Nephron progenitor cell (in vitro differentiated cells): Measurements from ENCODE around the gene SRP14.

ENCODE experiments used
- DNase-seq: peaks from one replicate; pipeline ENCODE4 v3.0.0; 2021
- H3K27ac Mint-ChIP-seq: 2 replicates; pipeline ENCODE4 v1.8.0; 2021; ENCODE audit warnings: mild to moderate bottlenecking, moderate library complexity, mixed read lengths
- H3K27me3 Mint-ChIP-seq: 2 replicates; pipeline ENCODE4 v1.8.0; 2021; ENCODE audit warnings: mild to moderate bottlenecking, low read depth, mixed read lengths; ENCODE audit not compliant: poor library complexity
- H3K36me3 Mint-ChIP-seq: 2 replicates; pipeline ENCODE4 v1.8.0; 2021; ENCODE audit warnings: low read depth, mixed read lengths
- H3K4me1 Mint-ChIP-seq: 2 replicates; pipeline ENCODE4 v1.8.0; 2021; ENCODE audit warnings: mixed read lengths
- H3K4me3 Mint-ChIP-seq: 2 replicates; pipeline ENCODE4 v1.8.0; 2021; ENCODE audit warnings: mild to moderate bottlenecking, moderate library complexity, mixed read lengths
- H3K9me3 Mint-ChIP-seq: 2 replicates; pipeline ENCODE4 v1.8.0; 2021; ENCODE audit warnings: mild to moderate bottlenecking, moderate library complexity, mixed read lengths
- TF ChIP-seq, protein P1 (sequence below): fragments of 200-600 bp; sonication (generic); IDR thresholded peaks from 2 replicates; pipeline ENCODE4 v1.5.0; 2021; ENCODE audit warnings: antibody characterized with exemption

The SRP14 gene

DNA sequence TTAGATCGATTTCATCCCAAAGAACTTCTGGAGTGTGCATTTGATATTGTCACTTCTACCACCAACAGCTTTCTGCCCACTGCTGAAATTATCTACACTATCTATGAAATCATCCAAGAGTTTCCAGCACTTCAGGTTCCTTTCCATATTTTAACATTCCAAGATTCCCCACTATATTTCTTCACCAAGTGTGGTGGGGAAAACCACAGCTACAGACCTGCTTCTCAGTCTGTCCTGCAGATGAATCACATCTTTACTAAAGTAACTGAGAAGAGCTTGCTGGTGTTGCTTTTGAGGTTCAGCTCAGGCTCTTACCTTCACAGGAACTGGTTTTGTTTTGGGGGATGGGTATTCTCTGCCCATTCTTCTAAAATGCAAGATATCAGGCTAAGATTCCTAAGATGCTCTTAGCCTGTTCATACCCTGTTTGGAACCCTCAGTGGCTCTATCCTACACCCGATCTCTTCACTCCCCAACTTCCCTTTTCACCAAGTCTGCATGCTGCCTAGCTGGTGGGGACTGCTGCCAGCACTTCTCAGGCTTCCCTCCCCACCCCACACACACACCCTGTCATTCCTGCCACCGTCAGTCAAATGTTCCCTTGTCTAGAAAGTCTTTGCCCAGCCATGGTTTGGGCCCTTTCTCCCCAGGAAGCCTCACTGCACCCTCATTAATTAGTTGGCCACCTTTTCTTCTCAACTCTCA lies 30.8 kb downstream of the SRP14 start:
- DNase-seq = no peak
- no peaks in the 10 kb centered on the region for H3K4me1 Mint-ChIP-seq
- no peaks in the 10 kb centered on the region for H3K27me3 Mint-ChIP-seq
- no peak overlapping the region for H3K4me3 Mint-ChIP-seq
- H3K9me3 Mint-ChIP-seq = peaks cover 11% of the 10 kb centered on the region
- H3K27ac Mint-ChIP-seq = no peak overlapping the region
- H3K36me3 Mint-ChIP-seq = peaks cover 84% of the 10 kb centered on the region
- TF ChIP-seq, protein P1, sequence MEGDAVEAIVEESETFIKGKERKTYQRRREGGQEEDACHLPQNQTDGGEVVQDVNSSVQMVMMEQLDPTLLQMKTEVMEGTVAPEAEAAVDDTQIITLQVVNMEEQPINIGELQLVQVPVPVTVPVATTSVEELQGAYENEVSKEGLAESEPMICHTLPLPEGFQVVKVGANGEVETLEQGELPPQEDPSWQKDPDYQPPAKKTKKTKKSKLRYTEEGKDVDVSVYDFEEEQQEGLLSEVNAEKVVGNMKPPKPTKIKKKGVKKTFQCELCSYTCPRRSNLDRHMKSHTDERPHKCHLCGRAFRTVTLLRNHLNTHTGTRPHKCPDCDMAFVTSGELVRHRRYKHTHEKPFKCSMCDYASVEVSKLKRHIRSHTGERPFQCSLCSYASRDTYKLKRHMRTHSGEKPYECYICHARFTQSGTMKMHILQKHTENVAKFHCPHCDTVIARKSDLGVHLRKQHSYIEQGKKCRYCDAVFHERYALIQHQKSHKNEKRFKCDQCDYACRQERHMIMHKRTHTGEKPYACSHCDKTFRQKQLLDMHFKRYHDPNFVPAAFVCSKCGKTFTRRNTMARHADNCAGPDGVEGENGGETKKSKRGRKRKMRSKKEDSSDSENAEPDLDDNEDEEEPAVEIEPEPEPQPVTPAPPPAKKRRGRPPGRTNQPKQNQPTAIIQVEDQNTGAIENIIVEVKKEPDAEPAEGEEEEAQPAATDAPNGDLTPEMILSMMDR = no peak

DNA sequence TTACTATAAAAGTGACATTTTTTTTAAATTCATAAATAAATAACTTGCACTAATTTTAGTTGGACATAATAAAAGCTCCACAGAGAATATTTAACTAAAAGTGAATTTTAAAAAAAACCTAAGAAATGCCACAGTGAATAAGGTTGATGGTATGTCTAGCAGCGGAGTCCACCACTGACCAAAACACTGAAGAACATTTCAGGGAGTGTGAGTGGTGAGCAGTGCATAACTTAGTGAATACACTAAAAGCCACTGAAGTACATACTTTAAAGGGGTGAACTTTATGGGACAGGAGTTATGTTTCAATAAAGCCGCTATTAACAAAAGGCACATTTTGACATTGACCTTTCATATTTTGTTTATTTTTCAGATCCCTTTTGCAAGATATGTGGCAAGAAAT lies 32.3 kb downstream of the SRP14 start:
- H3K9me3 Mint-ChIP-seq = no peaks in the 10 kb centered on the region
- TF ChIP-seq, protein P1 = no peak
- H3K36me3 Mint-ChIP-seq = peaks cover 74% of the 10 kb centered on the region
- H3K4me1 Mint-ChIP-seq = no peaks in the 10 kb centered on the region
- no peak overlapping the region for H3K4me3 Mint-ChIP-seq
- no peak overlapping the region for H3K27ac Mint-ChIP-seq
- no peak for DNase-seq
- H3K27me3 Mint-ChIP-seq = no peaks in the 10 kb centered on the region

DNA sequence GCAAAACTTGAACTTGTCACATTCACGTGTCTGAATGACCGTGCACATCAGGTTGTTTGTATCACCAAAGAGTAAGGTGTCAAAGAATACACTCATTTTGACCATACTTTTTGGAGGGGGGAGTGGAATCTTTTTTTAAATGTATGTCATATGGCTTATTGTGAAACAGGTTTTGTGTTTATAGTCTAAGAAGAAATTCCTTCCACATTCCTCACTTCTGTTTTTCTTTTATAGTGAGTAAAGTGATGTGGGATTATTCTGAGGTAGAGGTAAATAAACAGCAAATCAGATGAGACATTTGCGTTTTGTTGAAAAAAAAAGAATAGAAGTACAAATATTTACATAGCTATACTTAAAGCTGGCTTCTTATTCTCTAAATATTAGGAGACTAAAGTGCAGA lies 33.0 kb downstream of the SRP14 start:
- Mint-ChIP-seq H3K27ac (no peak overlapping the region), H3K4me3 (no peak overlapping the region), H3K9me3 (no peaks in the 10 kb centered on the region), H3K36me3 (peaks cover 74% of the 10 kb centered on the region), H3K4me1 (no peaks in the 10 kb centered on the region), H3K27me3 (no peaks in the 10 kb centered on the region)
- TF ChIP-seq, protein P1 = no peak
- DNase-seq = no peak

DNA sequence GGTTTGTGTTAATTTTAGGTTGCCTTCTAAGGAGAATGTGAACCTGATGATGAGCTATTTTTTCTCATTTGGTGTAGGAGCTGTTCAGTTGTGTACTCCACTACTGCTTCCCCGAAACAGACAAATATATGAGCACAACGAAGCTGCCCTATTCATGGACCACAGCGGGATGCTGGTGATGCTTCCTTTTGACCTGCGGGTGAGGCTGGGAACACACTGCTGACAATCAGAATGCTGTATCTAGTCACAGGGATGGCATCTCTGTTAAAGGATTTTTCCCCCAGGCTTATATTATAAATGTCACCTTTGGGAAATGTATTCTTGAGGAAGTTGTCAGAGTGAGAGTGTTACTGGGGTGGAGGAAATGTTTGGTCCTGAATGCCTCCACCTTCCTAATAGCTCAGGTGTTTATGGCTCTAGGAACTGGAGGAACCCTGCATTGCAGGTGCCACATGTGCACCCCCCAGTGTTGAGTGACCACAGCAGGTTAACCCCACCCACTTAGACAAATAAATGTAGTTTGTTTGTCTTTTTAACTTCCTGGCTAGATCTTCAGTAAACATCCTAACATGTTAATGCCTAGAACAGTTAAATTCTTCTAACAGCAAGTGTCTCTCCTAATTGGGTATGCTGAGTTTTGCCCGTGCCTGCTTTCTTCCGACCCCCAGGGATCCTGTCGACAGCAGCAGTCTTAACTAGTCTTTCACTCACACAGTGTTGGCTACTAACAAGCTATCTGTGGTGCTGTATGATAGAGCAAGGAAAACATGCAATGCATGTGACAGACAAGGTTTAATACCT lies 35.7 kb downstream of the SRP14 start:
- no peaks in the 10 kb centered on the region for H3K27me3 Mint-ChIP-seq
- no peaks in the 10 kb centered on the region for H3K4me1 Mint-ChIP-seq
- H3K27ac Mint-ChIP-seq = no peak overlapping the region
- no peak for DNase-seq
- TF ChIP-seq, protein P1 = no peak
- H3K9me3 Mint-ChIP-seq = no peaks in the 10 kb centered on the region
- H3K4me3 Mint-ChIP-seq = no peak overlapping the region
- H3K36me3 Mint-ChIP-seq = peaks cover 54% of the 10 kb centered on the region

DNA sequence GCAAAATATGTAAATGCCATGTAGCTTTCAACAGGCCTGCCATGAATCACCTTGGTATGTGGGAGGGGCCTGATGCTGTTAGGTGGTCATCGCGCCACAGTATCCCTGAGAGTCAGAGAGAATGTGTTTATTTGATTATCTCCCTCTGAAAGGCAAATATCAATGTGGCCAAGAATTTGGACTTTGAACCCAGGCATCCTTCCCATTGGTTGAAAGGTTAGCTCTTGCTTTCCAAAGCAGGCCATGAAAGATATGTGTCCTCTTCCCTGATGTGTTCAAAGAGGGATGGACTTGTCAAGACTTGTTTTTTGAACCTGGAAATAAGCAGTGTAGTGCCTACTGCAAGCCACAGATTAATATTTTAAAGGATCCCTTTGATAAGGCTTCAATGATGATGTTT lies 36.7 kb downstream of the SRP14 start:
- H3K27ac Mint-ChIP-seq = no peak overlapping the region
- no peak for DNase-seq
- H3K36me3 Mint-ChIP-seq = peaks cover 53% of the 10 kb centered on the region
- no peaks in the 10 kb centered on the region for H3K27me3 Mint-ChIP-seq
- no peaks in the 10 kb centered on the region for H3K9me3 Mint-ChIP-seq
- no peak overlapping the region for H3K4me3 Mint-ChIP-seq
- TF ChIP-seq, protein P1 = no peak
- H3K4me1 Mint-ChIP-seq = no peaks in the 10 kb centered on the region
